Occipital lobe (tissue), 2 donors: ENCODE measurements around the gene DIABLO. TPM values are rescaled to one million over a fixed set of nuclear protein-coding genes. Genes with fewer than 3 reads are reported as not detected.
"Not testable (repeated sequence)": the region's sequence is repeated elsewhere in the genome, so short reads cannot be mapped to it uniquely, and the experiment has no call there.

Experiments
- DNase-seq: peaks from one replicate; lab custom pipeline; 2025; lab: John Stamatoyannopoulos, UW
- total RNA-seq: library from RNA; depleted of rRNA; stranded (reverse); fragments of >200 nt; gene quantifications from one replicate; pipeline ENCODE4 v1.2.3, GENCODE V29; 2014

Gene DIABLO
- total RNA-seq = 35.7 TPM

- peak; percentile 100 for DNase-seq
Measured at GRCh38 chr12:122225683-122226365, at the start of gene DIABLO. Gene DIABLO (minus strand): TSS chr12:122226052. CDS start chr12:122226014, 38 bp downstream.

- DNase-seq = no peak
Measured at GRCh38 chr12:122275459-122275858, 49.6 kb upstream of the DIABLO start.

GRCh38 chr12:122266230-122266901 lies 40.5 kb upstream of the DIABLO start, which contains the start of gene VPS33A:
Gene VPS33A (minus strand): TSS chr12:122266494. CDS start chr12:122266408, 86 bp downstream.
- DNase-seq = peak; percentile 92

- DNase-seq = peak; percentile 71
Measured at GRCh38 chr12:122265886-122266229, 40.0 kb upstream of the DIABLO start.

GRCh38 chr12:122265476-122265875 lies 39.6 kb upstream of the DIABLO start:
- DNase-seq = no peak

- DNase-seq = not testable (repeated sequence)
Measured at GRCh38 chr12:122260735-122261134, 34.9 kb upstream of the DIABLO start.

GRCh38 chr12:122258939-122259338 lies 33.1 kb upstream of the DIABLO start:
- DNase-seq = not testable (repeated sequence)

- DNase-seq = not testable (repeated sequence)
Measured at GRCh38 chr12:122258462-122258861, 32.6 kb upstream of the DIABLO start.

- DNase-seq = no peak
Measured at GRCh38 chr12:122250536-122250935, 24.7 kb upstream of the DIABLO start.

- DNase-seq = no peak
Measured at GRCh38 chr12:122250047-122250446, 24.2 kb upstream of the DIABLO start.

- no peak for DNase-seq
Measured at GRCh38 chr12:122245553-122245952, 19.7 kb upstream of the DIABLO start.

- no peak for DNase-seq
Measured at GRCh38 chr12:122244565-122245371, 18.9 kb upstream of the DIABLO start.

GRCh38 chr12:122243965-122244364 lies 18.1 kb upstream of the DIABLO start:
- DNase-seq = no peak

- DNase-seq = no peak
Measured at GRCh38 chr12:122238861-122239260, 13.0 kb upstream of the DIABLO start.

GRCh38 chr12:122235741-122236140 lies 9.9 kb upstream of the DIABLO start:
- DNase-seq = no peak

- DNase-seq = no peak
Measured at GRCh38 chr12:122232691-122233090, 6.8 kb upstream of the DIABLO start.

GRCh38 chr12:122230798-122231197 lies 4.9 kb upstream of the DIABLO start:
- no peak for DNase-seq

- no peak for DNase-seq
Measured at GRCh38 chr12:122228092-122228491, 2.2 kb upstream of the DIABLO start.

GRCh38 chr12:122227341-122227740 lies 1.5 kb upstream of the DIABLO start:
- DNase-seq = no peak

- no peak for DNase-seq
Measured at GRCh38 chr12:122226366-122227125, 694 bp upstream of the DIABLO start.

- no peak for DNase-seq
Measured at GRCh38 chr12:122216445-122216844, 9.4 kb downstream of the DIABLO start.
